ENCODE results near the gene NSDHL.

NSDHL gene

GRCh38 chrX:152844256-152844655, 13.4 kb downstream of the NSDHL start:
- DNase-seq (ENCODE audit: low read depth in 2 of 2, low spot score in 1 of 2), result no peak

- no peak for DNase-seq (ENCODE audit: low read depth in 2 of 2, low spot score in 1 of 2)
Measured at GRCh38 chrX:152845618-152846240, 14.9 kb downstream of the NSDHL start.

- DNase-seq (ENCODE audit: low read depth in 2 of 2, low spot score in 1 of 2), result no peak
Measured at GRCh38 chrX:152847281-152847680, 16.4 kb downstream of the NSDHL start.

GRCh38 chrX:152850465-152850864, 19.6 kb downstream of the NSDHL start:
- DNase-seq (ENCODE audit: low read depth in 2 of 2, low spot score in 1 of 2), result no peak

DNA sequence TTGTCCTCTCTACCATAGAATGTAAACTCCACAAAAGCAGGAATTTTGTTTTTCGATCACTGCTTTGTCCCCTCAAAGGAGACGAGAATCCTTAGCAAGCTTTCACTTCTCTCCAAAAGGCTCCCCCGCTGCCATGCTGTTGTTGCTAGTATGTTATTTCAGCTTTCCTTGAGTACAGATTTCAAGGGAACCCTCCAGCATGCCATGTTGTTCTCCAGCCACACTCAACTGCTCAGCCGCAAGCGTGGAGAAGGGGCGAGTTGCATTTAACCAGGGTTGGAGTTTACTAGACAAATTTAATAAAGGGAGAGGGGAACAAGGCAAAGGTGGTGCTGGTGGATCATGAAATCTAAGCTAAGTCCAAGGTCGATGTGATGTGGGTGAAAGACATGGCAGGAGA, 23.1 kb downstream of the NSDHL start:
- DNase-seq (ENCODE audit: low read depth in 2 of 2, low spot score in 1 of 2), result no peak

- no peak for DNase-seq (ENCODE audit: low read depth in 2 of 2, low spot score in 1 of 2)
Measured at GRCh38 chrX:152861116-152861515, 30.3 kb downstream of the NSDHL start.

- no peak for DNase-seq (ENCODE audit: low read depth in 2 of 2, low spot score in 1 of 2)
Measured at GRCh38 chrX:152861826-152862225, 31.0 kb downstream of the NSDHL start.

DNA sequence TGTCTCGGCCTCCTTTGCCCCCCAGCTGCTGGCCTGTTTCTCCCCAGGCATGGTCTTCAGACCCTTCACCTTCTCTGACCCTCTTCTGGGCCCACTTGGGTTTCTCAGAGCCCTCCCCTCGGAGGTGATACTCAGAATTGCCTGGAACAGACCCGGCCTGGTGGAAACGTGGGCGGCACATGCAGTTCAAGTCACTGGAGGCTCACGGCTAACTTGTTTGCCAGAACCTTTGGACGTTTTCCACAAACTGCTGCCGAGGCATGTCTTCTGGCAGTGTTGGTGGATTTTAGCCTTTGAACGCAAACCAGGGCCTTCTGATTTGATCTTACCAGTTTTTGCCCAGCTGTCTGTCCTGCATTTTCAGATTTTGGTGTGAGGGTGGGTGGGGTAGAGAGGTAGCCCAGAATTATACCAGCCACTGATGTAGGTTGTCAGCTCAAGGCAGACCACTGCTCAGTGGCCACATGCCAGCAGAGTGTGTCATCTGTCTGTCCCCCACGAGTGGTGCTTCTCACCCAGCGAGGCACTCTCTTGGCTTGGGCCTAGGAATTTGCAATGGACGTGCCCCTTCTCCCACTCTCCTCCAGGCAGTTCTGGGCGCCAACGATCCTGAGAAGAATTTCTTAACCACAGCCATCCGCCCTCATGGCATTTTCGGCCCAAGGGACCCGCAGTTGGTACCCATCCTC, 34.5 kb downstream of the NSDHL start:
- no peak for DNase-seq (ENCODE audit: low read depth in 2 of 2, low spot score in 1 of 2)

GRCh38 chrX:152866386-152866785, 35.5 kb downstream of the NSDHL start:
- no peak for DNase-seq (ENCODE audit: low read depth in 2 of 2, low spot score in 1 of 2)

- no peak for DNase-seq (ENCODE audit: low read depth in 2 of 2, low spot score in 1 of 2)
Measured at GRCh38 chrX:152869972-152870371, 39.1 kb downstream of the NSDHL start.

GRCh38 chrX:152871260-152871659, 40.4 kb downstream of the NSDHL start:
- DNase-seq (ENCODE audit: low read depth in 2 of 2, low spot score in 1 of 2), result no peak

DNA sequence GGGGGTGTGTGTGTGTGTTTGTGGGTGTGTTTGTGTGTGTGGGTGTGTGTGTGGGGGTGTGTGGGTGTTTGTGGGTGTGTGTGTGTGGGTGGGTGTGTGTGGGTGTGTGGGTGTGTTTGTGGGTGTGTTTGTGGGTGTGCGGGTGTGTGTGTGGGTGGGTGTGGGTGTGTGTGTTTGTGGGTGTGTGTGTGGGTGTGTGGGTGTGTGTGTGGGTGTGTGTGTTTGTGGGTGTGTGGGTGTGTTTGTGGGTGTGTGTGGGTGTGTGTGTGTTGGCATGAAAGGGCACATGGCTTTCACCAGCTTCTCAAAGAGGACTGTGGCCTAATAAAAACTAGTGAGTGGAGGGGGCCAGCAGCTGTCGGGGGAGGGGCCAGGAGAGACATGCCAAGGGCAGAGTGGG, 41.7 kb downstream of the NSDHL start:
- no peak for DNase-seq (ENCODE audit: low read depth in 2 of 2, low spot score in 1 of 2)

DNA sequence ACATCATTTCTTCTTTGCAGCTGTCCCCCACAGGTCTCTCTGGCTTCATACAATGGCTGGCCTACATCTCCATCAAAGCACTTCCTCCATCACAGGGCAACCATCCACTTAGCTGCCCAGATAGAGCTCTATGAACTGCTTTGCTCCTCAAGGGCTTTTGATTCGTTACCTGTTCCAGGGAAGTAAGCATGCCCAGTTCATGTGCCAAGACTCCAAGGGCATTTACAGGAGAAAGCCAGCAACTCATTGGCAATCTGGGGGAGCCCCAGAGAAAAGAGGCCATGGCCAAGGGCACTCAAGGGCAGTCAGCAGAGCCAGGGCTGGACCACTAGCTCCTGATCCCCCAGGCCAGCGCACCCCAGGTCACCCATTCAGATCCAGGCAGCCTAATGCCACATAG, 42.5 kb downstream of the NSDHL start:
- DNase-seq (ENCODE audit: low read depth in 2 of 2, low spot score in 1 of 2), result no peak

GRCh38 chrX:152876931-152877840, 46.3 kb downstream of the NSDHL start:
- DNase-seq (ENCODE audit: low read depth in 2 of 2, low spot score in 1 of 2), result no peak

DNA sequence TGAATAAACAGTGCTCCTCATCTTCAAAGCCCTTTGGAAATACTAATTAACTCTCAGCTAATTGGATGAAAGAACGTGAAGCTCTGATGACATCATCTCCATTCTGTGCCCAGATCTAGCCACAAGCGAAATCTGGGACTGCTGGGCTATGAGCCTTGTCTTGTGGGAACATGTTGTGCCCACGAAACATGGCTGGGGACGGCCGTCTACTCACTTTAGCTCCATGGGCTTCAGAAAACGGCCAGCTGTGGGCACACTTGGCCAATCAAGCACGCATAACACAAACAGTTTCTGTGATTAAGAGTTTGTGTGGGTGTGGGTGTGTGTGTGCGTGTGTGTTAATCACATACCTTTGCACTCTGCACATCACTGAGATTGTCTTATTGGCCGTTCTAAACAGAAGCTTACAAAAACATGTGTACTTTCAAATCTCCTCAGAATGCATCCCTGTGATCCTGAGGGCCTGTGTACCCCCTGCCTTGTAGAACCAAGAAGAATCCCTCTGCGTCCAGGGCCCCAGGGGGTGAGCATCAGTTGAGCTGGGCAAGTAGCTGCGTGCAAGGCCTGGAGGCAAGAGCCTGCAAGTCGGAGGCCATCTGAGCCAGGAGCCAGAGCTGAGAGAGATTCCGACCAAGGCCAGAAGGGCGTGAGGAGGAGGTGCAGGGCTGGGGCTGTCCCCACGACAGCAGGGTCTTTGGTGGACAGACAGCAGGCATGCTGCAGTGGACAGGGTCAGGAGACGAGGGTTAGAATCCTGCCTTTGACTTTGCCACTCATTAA, 48.3 kb downstream of the NSDHL start:
- DNase-seq (ENCODE audit: low read depth in 2 of 2, low spot score in 1 of 2), result no peak

DNA sequence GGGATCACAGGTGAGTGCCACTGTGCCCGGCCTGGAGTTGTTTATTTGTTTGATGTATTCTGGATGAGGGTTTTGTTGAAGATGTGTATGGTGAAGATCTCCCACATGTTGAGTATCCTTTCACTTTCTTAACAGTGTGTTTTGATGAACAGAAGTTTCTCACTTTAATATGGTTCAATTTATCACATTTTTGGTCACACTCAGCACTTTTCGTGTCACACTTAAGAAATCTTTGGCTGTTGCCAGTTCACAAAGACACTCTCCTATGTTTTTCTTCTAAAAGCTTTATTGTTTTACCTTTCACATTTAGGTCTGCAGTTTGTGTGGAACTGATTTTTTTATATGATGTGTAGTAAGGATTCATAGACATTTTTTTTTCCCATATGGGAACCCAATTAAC, 50.4 kb downstream of the NSDHL start:
- no peak for DNase-seq (ENCODE audit: low read depth in 2 of 2, low spot score in 1 of 2)

DNA sequence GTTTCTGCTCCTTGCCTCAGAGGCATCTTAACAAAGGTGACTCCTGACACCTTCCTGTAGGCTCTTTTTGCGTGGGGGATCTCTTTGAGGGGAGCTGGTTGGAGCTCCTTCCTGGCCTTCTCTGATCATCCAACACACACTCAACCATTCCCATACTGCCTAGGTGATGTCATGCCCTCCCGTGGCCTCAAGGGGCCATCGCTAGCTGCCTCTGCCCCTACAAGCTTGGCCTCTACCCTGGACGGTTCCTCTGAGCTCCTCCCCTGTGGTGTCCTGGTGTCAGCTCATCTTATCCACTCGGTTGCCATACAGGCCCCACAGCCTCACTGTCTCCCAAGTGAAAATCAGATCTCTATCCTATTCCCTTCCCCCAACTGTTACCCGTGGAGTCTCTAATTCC, 53.3 kb downstream of the NSDHL start:
- no peak for DNase-seq (ENCODE audit: low read depth in 2 of 2, low spot score in 1 of 2)

GRCh38 chrX:152886716-152887115, 55.9 kb downstream of the NSDHL start:
- DNase-seq (ENCODE audit: low read depth in 2 of 2, low spot score in 1 of 2), result no peak

- DNase-seq (ENCODE audit: low read depth in 2 of 2, low spot score in 1 of 2), result no peak
Measured at GRCh38 chrX:152892499-152892898, 61.6 kb downstream of the NSDHL start.

DNA sequence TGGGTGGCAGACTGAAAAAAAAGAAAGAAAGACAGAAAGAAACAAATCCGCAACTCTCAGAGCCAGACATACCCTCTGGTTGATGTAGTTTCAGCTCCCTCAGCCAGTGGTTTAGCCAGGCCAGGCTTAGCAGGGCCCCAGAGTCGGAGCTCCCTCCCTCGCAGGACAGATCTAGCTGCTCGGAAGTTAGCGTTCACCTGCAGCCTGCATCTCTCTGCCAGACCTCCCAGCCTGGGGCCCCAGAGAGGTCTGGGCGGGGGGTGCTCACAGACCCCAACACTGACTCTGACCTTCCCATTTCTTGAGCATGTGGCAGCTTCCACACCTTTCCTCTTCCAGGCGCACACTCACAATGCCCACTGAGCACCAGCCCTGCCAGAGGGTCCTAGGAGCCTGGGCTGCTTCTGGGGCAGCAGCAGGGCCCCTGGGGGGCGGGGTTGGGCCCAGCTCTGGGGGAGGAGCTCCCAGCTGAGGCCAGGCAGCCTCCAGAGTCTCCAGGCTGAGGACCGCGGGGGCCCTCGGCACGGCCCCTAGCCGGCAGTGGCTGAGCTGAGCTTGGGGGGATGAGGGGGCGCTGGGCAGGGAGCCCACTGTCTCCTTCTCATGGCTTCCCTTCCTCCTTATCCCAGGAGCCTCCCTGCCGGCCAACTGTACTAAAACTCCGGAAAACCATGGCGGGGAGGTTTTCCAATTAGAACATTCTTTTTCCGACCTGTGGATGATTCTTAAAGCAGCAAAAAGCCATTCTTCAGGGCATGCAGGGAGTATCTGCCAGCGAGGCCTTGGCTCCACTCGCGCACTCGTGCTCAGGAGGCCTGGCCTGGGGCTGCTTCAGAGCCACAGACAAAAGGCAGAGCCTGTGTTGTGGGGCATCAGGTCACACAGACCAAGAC, 62.4 kb downstream of the NSDHL start:
- no peak for DNase-seq (ENCODE audit: low read depth in 2 of 2, low spot score in 1 of 2)

Measured in stimulated activated CD8-positive, alpha-beta memory T cell treated with anti-CD3 and anti-CD28 coated beads, Interleukin-4, amount 100 ng/mL, for 1 hour (primary cell).